Liver (tissue), 3 donors: ENCODE data around the gene DLX4.

ENCODE experiments used
- EGR1 ChIP-seq, 2 donors: IDR thresholded peaks; 2 replicates each; pipeline ENCODE4 v1.6.1; 2016 to 2018; ENCODE audit warnings: antibody characterized with exemption in 2 of 2, low read depth in 2 of 2
- RAD21 ChIP-seq, 2 donors: IDR thresholded peaks; 2 replicates each; pipeline ENCODE4 v1.6.1; 2016; ENCODE audit warnings: antibody characterized with exemption in 2 of 2, mild to moderate bottlenecking in 2 of 2
- TAF1 ChIP-seq: conservative IDR thresholded peaks from 2 replicates; pipeline ENCODE4 v1.6.1; 2016; ENCODE audit warnings: antibody characterized with exemption, mild to moderate bottlenecking
- TF ChIP-seq, protein P1 (sequence below): IDR thresholded peaks from 2 replicates; pipeline ENCODE4 v1.6.1; 2016; ENCODE audit warnings: antibody characterized with exemption
- TF ChIP-seq, protein P2 (sequence below): fragments of 150-350 bp; IDR thresholded peaks from 2 replicates; pipeline ENCODE4 v1.5.1; 2017; ENCODE audit warnings: improper control_type of control experiment, low read depth, low read length; ENCODE audit not compliant: missing input control
- donor health status: healthy.
- donor health status: healthy.

DNA sequence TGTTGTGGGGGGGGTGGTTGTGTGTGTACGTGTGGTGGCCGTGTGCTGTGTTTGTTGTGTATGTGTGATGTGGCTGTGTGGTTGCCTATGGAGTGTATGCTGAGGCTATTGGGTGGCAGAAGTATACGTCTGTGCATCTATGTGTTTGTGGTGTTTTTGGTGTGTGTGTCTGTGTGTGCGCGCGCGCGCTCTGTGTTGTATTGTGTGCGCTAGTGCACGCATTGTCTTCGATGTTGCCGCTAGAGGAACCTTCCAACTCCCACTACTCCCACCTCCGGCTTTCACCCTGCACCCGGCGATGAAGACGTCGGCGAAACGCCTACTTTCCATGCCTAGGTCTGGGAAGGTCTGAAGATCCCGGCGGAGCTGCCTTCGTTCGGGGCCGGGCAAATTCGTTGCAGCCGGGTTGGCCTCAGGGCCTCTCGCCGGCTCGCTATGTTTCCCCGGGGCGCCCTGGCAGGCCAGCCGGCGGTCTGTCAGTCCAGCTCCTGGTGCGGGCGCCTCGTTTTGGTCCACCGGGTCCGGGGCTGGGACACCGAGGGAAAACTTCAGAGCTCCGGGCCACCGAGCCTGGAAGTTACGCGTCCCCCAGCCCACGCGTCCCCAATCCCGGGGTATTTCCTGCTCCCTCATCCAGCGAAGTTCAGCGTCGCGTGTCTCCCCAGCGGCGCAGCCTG lies 5.2 kb upstream of the DLX4 start:
- TF ChIP-seq, protein P1, sequence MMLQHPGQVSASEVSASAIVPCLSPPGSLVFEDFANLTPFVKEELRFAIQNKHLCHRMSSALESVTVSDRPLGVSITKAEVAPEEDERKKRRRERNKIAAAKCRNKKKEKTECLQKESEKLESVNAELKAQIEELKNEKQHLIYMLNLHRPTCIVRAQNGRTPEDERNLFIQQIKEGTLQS = no peak
- TF ChIP-seq, protein P2, sequence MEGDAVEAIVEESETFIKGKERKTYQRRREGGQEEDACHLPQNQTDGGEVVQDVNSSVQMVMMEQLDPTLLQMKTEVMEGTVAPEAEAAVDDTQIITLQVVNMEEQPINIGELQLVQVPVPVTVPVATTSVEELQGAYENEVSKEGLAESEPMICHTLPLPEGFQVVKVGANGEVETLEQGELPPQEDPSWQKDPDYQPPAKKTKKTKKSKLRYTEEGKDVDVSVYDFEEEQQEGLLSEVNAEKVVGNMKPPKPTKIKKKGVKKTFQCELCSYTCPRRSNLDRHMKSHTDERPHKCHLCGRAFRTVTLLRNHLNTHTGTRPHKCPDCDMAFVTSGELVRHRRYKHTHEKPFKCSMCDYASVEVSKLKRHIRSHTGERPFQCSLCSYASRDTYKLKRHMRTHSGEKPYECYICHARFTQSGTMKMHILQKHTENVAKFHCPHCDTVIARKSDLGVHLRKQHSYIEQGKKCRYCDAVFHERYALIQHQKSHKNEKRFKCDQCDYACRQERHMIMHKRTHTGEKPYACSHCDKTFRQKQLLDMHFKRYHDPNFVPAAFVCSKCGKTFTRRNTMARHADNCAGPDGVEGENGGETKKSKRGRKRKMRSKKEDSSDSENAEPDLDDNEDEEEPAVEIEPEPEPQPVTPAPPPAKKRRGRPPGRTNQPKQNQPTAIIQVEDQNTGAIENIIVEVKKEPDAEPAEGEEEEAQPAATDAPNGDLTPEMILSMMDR = no peak
- no peak for TF ChIP-seq EGR1 (IDR thresholded peaks at IDR 0.05; ENCODE audit: low read depth in 2 of 2)
- no peak for TF ChIP-seq TAF1
- TF ChIP-seq RAD21 (IDR thresholded peaks at IDR 0.05) = no peak
